ENCODE results near the gene DCAF17.

- TF ChIP-seq EZH2 (IDR thresholded peaks at IDR 0.05; ENCODE audit: low read length, unreplicated experiment) (no peak), EZH2phosphoT487 (IDR thresholded peaks at IDR 0.05; ENCODE audit: borderline replicate concordance, low read length) (no peak)
- TF ChIP-seq, protein P1, sequence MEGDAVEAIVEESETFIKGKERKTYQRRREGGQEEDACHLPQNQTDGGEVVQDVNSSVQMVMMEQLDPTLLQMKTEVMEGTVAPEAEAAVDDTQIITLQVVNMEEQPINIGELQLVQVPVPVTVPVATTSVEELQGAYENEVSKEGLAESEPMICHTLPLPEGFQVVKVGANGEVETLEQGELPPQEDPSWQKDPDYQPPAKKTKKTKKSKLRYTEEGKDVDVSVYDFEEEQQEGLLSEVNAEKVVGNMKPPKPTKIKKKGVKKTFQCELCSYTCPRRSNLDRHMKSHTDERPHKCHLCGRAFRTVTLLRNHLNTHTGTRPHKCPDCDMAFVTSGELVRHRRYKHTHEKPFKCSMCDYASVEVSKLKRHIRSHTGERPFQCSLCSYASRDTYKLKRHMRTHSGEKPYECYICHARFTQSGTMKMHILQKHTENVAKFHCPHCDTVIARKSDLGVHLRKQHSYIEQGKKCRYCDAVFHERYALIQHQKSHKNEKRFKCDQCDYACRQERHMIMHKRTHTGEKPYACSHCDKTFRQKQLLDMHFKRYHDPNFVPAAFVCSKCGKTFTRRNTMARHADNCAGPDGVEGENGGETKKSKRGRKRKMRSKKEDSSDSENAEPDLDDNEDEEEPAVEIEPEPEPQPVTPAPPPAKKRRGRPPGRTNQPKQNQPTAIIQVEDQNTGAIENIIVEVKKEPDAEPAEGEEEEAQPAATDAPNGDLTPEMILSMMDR (conservative IDR thresholded peaks at IDR 0.05; ENCODE audit: low read depth, low read length) = no peak
Observed at GRCh38 chr2:171470129-171470528, 36.1 kb downstream of the DCAF17 start.

All from PC-3 (cell line).